WTC11 (cell line): ENCODE measurements around the gene ATAD2B. TPM values are rescaled to one million over a fixed set of nuclear protein-coding genes. Genes with fewer than 3 reads are reported as not detected.

Experiments used
- ATAC-seq: fragments of 200-7000 bp; cut with Tn5 transposase; 2 replicates; pipeline ENCODE4 v1.10.0; 2021; ENCODE audit warnings: mild to moderate bottlenecking, moderate library complexity
- CTCF ChIA-PET: fragments of 300-600 bp; sonication (Branson Sonifier 250); formaldehyde crosslinking; loops from one replicate; lab custom pipeline; 2021; ENCODE audit warnings: antibody characterized with exemption; lab: Charles Lee
- POLR2A ChIA-PET: fragments of 350-600 bp; sonication (Branson Sonifier 250); formaldehyde crosslinking; loops from one replicate; lab custom pipeline; 2021; ENCODE audit warnings: antibody characterized with exemption; lab: Charles Lee
- DNase-seq: peaks from one replicate; pipeline ENCODE4 v3.0.0; 2021; ENCODE audit warnings: low spot score
- H3K27ac Mint-ChIP-seq: 2 replicates; pipeline ENCODE4 v1.8.0; 2021; ENCODE audit warnings: mixed read lengths
- H3K27me3 Mint-ChIP-seq: 2 replicates; pipeline ENCODE4 v1.8.0; 2021; ENCODE audit warnings: low read depth, mild to moderate bottlenecking, moderate library complexity, mixed read lengths
- H3K36me3 Mint-ChIP-seq: 2 replicates; pipeline ENCODE4 v1.8.0; 2021; ENCODE audit warnings: mixed read lengths
- H3K4me1 Mint-ChIP-seq: 2 replicates; pipeline ENCODE4 v1.8.0; 2022; ENCODE audit warnings: mixed read lengths
- H3K4me3 Mint-ChIP-seq: 2 replicates; pipeline ENCODE4 v1.8.0; 2021; ENCODE audit warnings: mild to moderate bottlenecking, moderate library complexity, mixed read lengths
- H3K9me3 Mint-ChIP-seq: 2 replicates; pipeline ENCODE4 v1.8.0; 2021; ENCODE audit warnings: mixed read lengths
- ELF4 ChIP-seq: sonication (generic); formaldehyde crosslinking; IDR thresholded peaks from 2 replicates; pipeline ENCODE4 v1.8.1; 2022; ENCODE audit warnings: low read depth, mild to moderate bottlenecking, moderate library complexity, missing genetic modification reagents
- FOXJ3 ChIP-seq: sonication (generic); formaldehyde crosslinking; IDR thresholded peaks from 2 replicates; pipeline ENCODE4 v1.9.0; 2021; ENCODE audit warnings: missing genetic modification reagents, mild to moderate bottlenecking, borderline replicate concordance
- FOXK1 ChIP-seq: sonication (generic); formaldehyde crosslinking; IDR thresholded peaks from 2 replicates; pipeline ENCODE4 v1.8.0; 2022; ENCODE audit warnings: mild to moderate bottlenecking, moderate library complexity, missing genetic modification reagents
- FOXP4 ChIP-seq: sonication (generic); formaldehyde crosslinking; IDR thresholded peaks from 2 replicates; pipeline ENCODE4 v1.8.0; 2022; ENCODE audit warnings: mild to moderate bottlenecking, missing genetic modification reagents
- HMGXB4 ChIP-seq: sonication (generic); formaldehyde crosslinking; IDR thresholded peaks from 2 replicates; pipeline ENCODE4 v1.8.1; 2023; ENCODE audit warnings: mild to moderate bottlenecking, moderate library complexity, missing genetic modification reagents
- JAZF1 ChIP-seq: fragments of 250-450 bp; sonication (Bioruptor Pico); IDR thresholded peaks from 2 replicates; pipeline ENCODE4 v1.9.0; 2021; ENCODE audit warnings: moderate library complexity, mild to moderate bottlenecking, inconsistent platforms
- KAT7 ChIP-seq: sonication (generic); formaldehyde crosslinking; IDR thresholded peaks from 2 replicates; pipeline ENCODE4 v1.8.1; 2023; ENCODE audit warnings: missing genetic modification reagents, mild to moderate bottlenecking, borderline replicate concordance
- NFATC4 ChIP-seq: fragments of 250-450 bp; sonication (Bioruptor Pico); IDR thresholded peaks from 2 replicates; pipeline ENCODE4 v1.9.0; 2021; ENCODE audit warnings: mild to moderate bottlenecking
- NFE2L1 ChIP-seq: sonication (generic); formaldehyde crosslinking; IDR thresholded peaks from 2 replicates; pipeline ENCODE4 v1.8.1; 2023; ENCODE audit warnings: missing genetic modification reagents
- PRRX2 ChIP-seq: fragments of 250-450 bp; sonication (Bioruptor Pico); IDR thresholded peaks from 2 replicates; pipeline ENCODE4 v1.8.0; 2021; ENCODE audit warnings: mild to moderate bottlenecking
- RELA ChIP-seq: sonication (generic); formaldehyde crosslinking; IDR thresholded peaks from 2 replicates; pipeline ENCODE4 v1.8.1; 2022; ENCODE audit warnings: missing genetic modification reagents, mild to moderate bottlenecking, borderline replicate concordance
- SOX15 ChIP-seq: fragments of 250-450 bp; sonication (Bioruptor Pico); IDR thresholded peaks from 2 replicates; pipeline ENCODE4 v1.9.0; 2021; ENCODE audit warnings: mild to moderate bottlenecking
- SP1 ChIP-seq: sonication (generic); formaldehyde crosslinking; conservative IDR thresholded peaks from 2 replicates; pipeline ENCODE4 v1.8.1; 2022; ENCODE audit warnings: missing genetic modification reagents
- TCF7 ChIP-seq: sonication (generic); formaldehyde crosslinking; IDR thresholded peaks from 2 replicates; pipeline ENCODE4 v1.8.0; 2022; ENCODE audit warnings: mild to moderate bottlenecking, low read depth, missing genetic modification reagents, moderate library complexity
- TEAD1 ChIP-seq: sonication (generic); formaldehyde crosslinking; IDR thresholded peaks from 2 replicates; pipeline ENCODE4 v1.8.0; 2022; ENCODE audit warnings: mild to moderate bottlenecking, missing genetic modification reagents
- TP53 ChIP-seq: sonication (generic); formaldehyde crosslinking; IDR thresholded peaks from 2 replicates; pipeline ENCODE4 v1.8.1; 2023; ENCODE audit warnings: mild to moderate bottlenecking, missing genetic modification reagents
- ZMAT4 ChIP-seq: fragments of 250-450 bp; sonication (Bioruptor Pico); IDR thresholded peaks from 2 replicates; pipeline ENCODE4 v1.9.0; 2021; ENCODE audit warnings: mild to moderate bottlenecking
- ZNF416 ChIP-seq: fragments of 250-450 bp; sonication (Bioruptor Pico); IDR thresholded peaks from 2 replicates; pipeline ENCODE4 v1.9.0; 2021; ENCODE audit warnings: mild to moderate bottlenecking, inconsistent platforms
- total RNA-seq: library from RNA; stranded (reverse); gene quantifications from 3 replicates; pipeline ENCODE4 v1.2.3, GENCODE V29; 2021
- TF ChIP-seq, protein P1 (sequence below): sonication (generic); formaldehyde crosslinking; IDR thresholded peaks from 2 replicates; pipeline ENCODE4 v1.8.1; 2022; ENCODE audit warnings: low read depth, missing genetic modification reagents, borderline replicate concordance
- TF ChIP-seq, protein P2 (sequence below): fragments of 250-450 bp; sonication (Bioruptor Pico); IDR thresholded peaks from 2 replicates; pipeline ENCODE4 v1.9.0; 2021; ENCODE audit warnings: mild to moderate bottlenecking
- TF ChIP-seq, protein P3 (sequence below): sonication (generic); formaldehyde crosslinking; IDR thresholded peaks from 2 replicates; pipeline ENCODE4 v1.8.1; 2022; ENCODE audit warnings: missing genetic modification reagents, borderline replicate concordance
- TF ChIP-seq, protein P4 (sequence below): sonication (generic); formaldehyde crosslinking; IDR thresholded peaks from 2 replicates; pipeline ENCODE4 v1.8.1; 2023; ENCODE audit warnings: mild to moderate bottlenecking, missing genetic modification reagents, borderline replicate concordance

The ATAD2B gene
- total RNA-seq, 1 experiment from 2014 or later, result 21.5 TPM

DNA sequence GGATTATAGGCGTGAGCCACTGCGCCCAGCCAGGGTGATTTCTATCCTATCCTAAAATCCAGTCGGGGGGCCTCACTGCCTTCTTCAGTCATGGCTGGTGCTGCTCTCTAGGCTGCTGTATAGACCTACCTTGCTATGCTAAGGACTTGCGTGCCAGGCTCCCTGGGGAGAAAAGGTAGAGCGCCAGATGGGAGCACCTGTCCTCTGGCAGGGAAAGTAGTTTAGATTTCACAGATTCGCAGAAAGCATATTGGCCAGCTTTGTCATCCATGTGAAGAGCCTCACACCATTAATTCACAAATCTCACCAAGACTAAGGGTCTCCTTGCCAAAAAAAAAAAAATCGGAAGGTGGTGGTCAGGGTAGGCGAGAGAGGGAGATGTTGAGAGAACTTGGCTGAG lies 217.6 kb downstream of the ATAD2B start:
- peaks cover 19% of the 10 kb centered on the region for H3K4me1 Mint-ChIP-seq
- no peak overlapping the region for H3K27ac Mint-ChIP-seq
- no peak for DNase-seq
- no peaks in the 10 kb centered on the region for H3K9me3 Mint-ChIP-seq
- ATAC-seq, result no peak
- ChIA-PET CTCF (interaction anchor here (1.7 kb wide), 1 partner anchor 85 kb away, joined by 4 read pairs; no protein-coding TSS in a partner anchor), POLR2A (no interaction called here)
- TF ChIP-seq, protein P1, sequence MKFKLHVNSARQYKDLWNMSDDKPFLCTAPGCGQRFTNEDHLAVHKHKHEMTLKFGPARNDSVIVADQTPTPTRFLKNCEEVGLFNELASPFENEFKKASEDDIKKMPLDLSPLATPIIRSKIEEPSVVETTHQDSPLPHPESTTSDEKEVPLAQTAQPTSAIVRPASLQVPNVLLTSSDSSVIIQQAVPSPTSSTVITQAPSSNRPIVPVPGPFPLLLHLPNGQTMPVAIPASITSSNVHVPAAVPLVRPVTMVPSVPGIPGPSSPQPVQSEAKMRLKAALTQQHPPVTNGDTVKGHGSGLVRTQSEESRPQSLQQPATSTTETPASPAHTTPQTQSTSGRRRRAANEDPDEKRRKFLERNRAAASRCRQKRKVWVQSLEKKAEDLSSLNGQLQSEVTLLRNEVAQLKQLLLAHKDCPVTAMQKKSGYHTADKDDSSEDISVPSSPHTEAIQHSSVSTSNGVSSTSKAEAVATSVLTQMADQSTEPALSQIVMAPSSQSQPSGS (CRISPR knock-in tag), result no peak
- TF ChIP-seq TCF7 (no peak), ELF4 (CRISPR knock-in tag) (no peak), PRRX2 (CRISPR knock-in tag) (no peak)
- no peak overlapping the region for H3K4me3 Mint-ChIP-seq
- peaks cover 3% of the 10 kb centered on the region; the same call in 1 of the 2 replicates for H3K36me3 Mint-ChIP-seq
- no peaks in the 10 kb centered on the region for H3K27me3 Mint-ChIP-seq

- H3K9me3 Mint-ChIP-seq, result no peaks in the 10 kb centered on the region
- CTCF ChIA-PET, result interaction anchor here (1.7 kb wide), 1 partner anchor 84 kb away, joined by 4 read pairs; no protein-coding TSS in a partner anchor
- H3K4me1 Mint-ChIP-seq, result peaks cover 19% of the 10 kb centered on the region
- TF ChIP-seq FOXP4 (CRISPR knock-in tag) (no peak), ZMAT4 (CRISPR knock-in tag) (no peak), SOX15 (CRISPR knock-in tag) (no peak), FOXK1 (no peak), JAZF1 (CRISPR knock-in tag) (no peak), FOXJ3 (CRISPR knock-in tag) (no peak), TCF7 (no peak), TP53 (no peak), NFATC4 (CRISPR knock-in tag) (no peak), NFE2L1 (no peak), KAT7 (CRISPR knock-in tag) (no peak), HMGXB4 (CRISPR knock-in tag) (no peak), ZNF416 (CRISPR knock-in tag) (no peak), RELA (CRISPR knock-in tag) (no peak), TEAD1 (no peak), SP1 (CRISPR knock-in tag) (no peak)
- TF ChIP-seq, protein P2, sequence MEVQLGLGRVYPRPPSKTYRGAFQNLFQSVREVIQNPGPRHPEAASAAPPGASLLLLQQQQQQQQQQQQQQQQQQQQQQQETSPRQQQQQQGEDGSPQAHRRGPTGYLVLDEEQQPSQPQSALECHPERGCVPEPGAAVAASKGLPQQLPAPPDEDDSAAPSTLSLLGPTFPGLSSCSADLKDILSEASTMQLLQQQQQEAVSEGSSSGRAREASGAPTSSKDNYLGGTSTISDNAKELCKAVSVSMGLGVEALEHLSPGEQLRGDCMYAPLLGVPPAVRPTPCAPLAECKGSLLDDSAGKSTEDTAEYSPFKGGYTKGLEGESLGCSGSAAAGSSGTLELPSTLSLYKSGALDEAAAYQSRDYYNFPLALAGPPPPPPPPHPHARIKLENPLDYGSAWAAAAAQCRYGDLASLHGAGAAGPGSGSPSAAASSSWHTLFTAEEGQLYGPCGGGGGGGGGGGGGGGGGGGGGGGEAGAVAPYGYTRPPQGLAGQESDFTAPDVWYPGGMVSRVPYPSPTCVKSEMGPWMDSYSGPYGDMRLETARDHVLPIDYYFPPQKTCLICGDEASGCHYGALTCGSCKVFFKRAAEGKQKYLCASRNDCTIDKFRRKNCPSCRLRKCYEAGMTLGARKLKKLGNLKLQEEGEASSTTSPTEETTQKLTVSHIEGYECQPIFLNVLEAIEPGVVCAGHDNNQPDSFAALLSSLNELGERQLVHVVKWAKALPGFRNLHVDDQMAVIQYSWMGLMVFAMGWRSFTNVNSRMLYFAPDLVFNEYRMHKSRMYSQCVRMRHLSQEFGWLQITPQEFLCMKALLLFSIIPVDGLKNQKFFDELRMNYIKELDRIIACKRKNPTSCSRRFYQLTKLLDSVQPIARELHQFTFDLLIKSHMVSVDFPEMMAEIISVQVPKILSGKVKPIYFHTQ (CRISPR knock-in tag), result no peak
- TF ChIP-seq, protein P3, sequence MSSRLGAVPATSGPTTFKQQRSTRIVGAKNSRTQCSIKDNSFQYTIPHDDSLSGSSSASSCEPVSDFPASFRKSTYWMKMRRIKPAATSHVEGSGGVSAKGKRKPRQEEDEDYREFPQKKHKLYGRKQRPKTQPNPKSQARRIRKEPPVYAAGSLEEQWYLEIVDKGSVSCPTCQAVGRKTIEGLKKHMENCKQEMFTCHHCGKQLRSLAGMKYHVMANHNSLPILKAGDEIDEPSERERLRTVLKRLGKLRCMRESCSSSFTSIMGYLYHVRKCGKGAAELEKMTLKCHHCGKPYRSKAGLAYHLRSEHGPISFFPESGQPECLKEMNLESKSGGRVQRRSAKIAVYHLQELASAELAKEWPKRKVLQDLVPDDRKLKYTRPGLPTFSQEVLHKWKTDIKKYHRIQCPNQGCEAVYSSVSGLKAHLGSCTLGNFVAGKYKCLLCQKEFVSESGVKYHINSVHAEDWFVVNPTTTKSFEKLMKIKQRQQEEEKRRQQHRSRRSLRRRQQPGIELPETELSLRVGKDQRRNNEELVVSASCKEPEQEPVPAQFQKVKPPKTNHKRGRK (CRISPR knock-in tag), result no peak
- TF ChIP-seq, protein P4, sequence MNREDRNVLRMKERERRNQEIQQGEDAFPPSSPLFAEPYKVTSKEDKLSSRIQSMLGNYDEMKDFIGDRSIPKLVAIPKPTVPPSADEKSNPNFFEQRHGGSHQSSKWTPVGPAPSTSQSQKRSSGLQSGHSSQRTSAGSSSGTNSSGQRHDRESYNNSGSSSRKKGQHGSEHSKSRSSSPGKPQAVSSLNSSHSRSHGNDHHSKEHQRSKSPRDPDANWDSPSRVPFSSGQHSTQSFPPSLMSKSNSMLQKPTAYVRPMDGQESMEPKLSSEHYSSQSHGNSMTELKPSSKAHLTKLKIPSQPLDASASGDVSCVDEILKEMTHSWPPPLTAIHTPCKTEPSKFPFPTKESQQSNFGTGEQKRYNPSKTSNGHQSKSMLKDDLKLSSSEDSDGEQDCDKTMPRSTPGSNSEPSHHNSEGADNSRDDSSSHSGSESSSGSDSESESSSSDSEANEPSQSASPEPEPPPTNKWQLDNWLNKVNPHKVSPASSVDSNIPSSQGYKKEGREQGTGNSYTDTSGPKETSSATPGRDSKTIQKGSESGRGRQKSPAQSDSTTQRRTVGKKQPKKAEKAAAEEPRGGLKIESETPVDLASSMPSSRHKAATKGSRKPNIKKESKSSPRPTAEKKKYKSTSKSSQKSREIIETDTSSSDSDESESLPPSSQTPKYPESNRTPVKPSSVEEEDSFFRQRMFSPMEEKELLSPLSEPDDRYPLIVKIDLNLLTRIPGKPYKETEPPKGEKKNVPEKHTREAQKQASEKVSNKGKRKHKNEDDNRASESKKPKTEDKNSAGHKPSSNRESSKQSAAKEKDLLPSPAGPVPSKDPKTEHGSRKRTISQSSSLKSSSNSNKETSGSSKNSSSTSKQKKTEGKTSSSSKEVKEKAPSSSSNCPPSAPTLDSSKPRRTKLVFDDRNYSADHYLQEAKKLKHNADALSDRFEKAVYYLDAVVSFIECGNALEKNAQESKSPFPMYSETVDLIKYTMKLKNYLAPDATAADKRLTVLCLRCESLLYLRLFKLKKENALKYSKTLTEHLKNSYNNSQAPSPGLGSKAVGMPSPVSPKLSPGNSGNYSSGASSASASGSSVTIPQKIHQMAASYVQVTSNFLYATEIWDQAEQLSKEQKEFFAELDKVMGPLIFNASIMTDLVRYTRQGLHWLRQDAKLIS (CRISPR knock-in tag), result no peak
Observed at GRCh38 chr2:23708771-23709170, 218.2 kb downstream of the ATAD2B start.

More at GRCh38 chr2:23708771-23709170, 218.2 kb downstream of the ATAD2B start:
- ATAC-seq, result no peak
- H3K27me3 Mint-ChIP-seq, result no peaks in the 10 kb centered on the region
- DNase-seq, result no peak
- POLR2A ChIA-PET, result no interaction called here
- H3K36me3 Mint-ChIP-seq, result peaks cover 3% of the 10 kb centered on the region; the same call in 1 of the 2 replicates
- H3K4me3 Mint-ChIP-seq, result no peak overlapping the region
- H3K27ac Mint-ChIP-seq, result no peak overlapping the region
